Measurements from ENCODE around the gene KMT2A. TPM values are rescaled to one million over a fixed set of nuclear protein-coding genes. Genes with fewer than 3 reads are reported as not detected.

The KMT2A gene
- total and polyA plus RNA-seq, 10 of the 15 experiments (the other 5 are each of a cell fraction or from before 2014, with no cell fraction given): 6.1 to 56.9 (median 25.4) TPM

DNA sequence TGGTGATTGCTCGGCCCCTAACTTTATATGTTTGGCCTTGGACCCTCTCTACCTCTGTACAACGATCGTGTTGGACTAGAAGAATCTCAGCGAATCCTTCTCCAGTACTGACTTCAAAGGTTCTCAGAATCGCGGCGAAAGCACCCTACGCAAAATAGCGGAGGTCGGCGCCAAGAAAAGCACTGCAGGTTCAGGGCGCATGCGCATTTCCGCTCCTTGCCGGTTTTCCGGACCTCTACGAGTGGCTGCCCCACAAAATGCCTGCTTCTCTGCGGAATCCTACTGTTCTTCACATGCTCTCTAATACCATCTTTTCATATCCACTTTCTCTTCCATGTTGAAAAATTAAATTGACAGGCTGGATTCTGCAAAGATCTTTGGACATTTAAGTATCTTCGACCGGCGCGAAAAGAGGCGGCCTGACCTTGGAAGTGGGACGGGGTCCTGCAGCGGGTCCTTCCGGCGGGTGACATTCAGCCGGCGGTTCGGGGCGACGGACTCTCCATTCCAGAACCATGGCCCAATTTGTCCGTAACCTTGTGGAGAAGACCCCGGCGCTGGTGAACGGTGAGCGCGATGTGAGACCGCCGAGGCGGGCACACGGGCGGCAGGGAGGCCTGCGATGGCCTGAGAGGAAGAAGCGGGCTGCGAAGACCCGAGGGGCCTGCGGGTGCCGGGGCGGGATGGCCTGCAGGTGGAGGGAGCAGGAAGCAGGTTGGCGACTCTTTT is 35.0 kb upstream of the KMT2A start, which contains the start of gene ATP5MG (continued):
- TF ChIP-seq NFIC (IDR thresholded peaks at IDR 0.05; ENCODE audit: low read depth, low read length): no peak
- TF ChIP-seq ZBTB11 (CRISPR knock-in tag; IDR thresholded peaks at IDR 0.05): no peak
- TF ChIP-seq TCF12 (IDR thresholded peaks at IDR 0.05; ENCODE audit: low read depth, low read length): no peak
- TF ChIP-seq, protein P1, sequence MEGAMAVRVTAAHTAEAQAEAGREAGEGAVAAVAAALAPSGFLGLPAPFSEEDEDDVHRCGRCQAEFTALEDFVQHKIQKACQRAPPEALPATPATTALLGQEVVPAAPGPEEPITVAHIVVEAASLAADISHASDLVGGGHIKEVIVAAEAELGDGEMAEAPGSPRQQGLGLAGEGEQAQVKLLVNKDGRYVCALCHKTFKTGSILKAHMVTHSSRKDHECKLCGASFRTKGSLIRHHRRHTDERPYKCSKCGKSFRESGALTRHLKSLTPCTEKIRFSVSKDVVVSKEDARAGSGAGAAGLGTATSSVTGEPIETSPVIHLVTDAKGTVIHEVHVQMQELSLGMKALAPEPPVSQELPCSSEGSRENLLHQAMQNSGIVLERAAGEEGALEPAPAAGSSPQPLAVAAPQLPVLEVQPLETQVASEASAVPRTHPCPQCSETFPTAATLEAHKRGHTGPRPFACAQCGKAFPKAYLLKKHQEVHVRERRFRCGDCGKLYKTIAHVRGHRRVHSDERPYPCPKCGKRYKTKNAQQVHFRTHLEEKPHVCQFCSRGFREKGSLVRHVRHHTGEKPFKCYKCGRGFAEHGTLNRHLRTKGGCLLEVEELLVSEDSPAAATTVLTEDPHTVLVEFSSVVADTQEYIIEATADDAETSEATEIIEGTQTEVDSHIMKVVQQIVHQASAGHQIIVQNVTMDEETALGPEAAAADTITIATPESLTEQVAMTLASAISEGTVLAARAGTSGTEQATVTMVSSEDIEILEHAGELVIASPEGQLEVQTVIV (IDR thresholded peaks at IDR 0.05; ENCODE audit: borderline replicate concordance, partially characterized antibody): no peak
- peak; percentile 58 for TF ChIP-seq NRF1 (conservative IDR thresholded peaks at IDR 0.05; ENCODE audit: low read depth, low read length)
- peak; percentile 92 for TF ChIP-seq KLF5 (IDR thresholded peaks at IDR 0.05; ENCODE audit: partially characterized antibody)
- TF ChIP-seq NFYB (IDR thresholded peaks at IDR 0.05; ENCODE audit: insufficient read depth, low read depth, low read length): no peak
- TF ChIP-seq RAD51 (IDR thresholded peaks at IDR 0.05): no peak
- TF ChIP-seq PAX8 (IDR thresholded peaks at IDR 0.05): no peak
- TF ChIP-seq, protein P2, sequence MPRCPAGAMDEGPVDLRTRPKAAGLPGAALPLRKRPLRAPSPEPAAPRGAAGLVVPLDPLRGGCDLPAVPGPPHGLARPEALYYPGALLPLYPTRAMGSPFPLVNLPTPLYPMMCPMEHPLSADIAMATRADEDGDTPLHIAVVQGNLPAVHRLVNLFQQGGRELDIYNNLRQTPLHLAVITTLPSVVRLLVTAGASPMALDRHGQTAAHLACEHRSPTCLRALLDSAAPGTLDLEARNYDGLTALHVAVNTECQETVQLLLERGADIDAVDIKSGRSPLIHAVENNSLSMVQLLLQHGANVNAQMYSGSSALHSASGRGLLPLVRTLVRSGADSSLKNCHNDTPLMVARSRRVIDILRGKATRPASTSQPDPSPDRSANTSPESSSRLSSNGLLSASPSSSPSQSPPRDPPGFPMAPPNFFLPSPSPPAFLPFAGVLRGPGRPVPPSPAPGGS (IDR thresholded peaks at IDR 0.05; ENCODE audit: borderline replicate concordance, insufficient read depth, low read depth, low read length, poor library complexity, severe bottlenecking): no peak
- TF ChIP-seq ZBED1 (IDR thresholded peaks at IDR 0.05; ENCODE audit: borderline replicate concordance): no peak
- TF ChIP-seq, protein P3, sequence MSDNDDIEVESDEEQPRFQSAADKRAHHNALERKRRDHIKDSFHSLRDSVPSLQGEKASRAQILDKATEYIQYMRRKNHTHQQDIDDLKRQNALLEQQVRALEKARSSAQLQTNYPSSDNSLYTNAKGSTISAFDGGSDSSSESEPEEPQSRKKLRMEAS (IDR thresholded peaks at IDR 0.05; ENCODE audit: low read depth, low read length): no peak
- no peak for TF ChIP-seq WRNIP1 (IDR thresholded peaks at IDR 0.05; ENCODE audit: borderline replicate concordance, low read depth, low read length)
- TF ChIP-seq SRF (IDR thresholded peaks at IDR 0.05; ENCODE audit: low read depth in 2 of 2, low read length in 2 of 2): no peak
- no peak for TF ChIP-seq NFXL1 (IDR thresholded peaks at IDR 0.05; ENCODE audit: borderline replicate concordance)
- TF ChIP-seq BHLHE40 (IDR thresholded peaks at IDR 0.05; ENCODE audit: borderline replicate concordance in 1 of 2, low read depth in 2 of 2, low read length in 1 of 2): peak; percentile 6 to 24; a peak in 2 of 4 replicates
- TF ChIP-seq NR2F1 (conservative IDR thresholded peaks at IDR 0.05): no peak
- no peak for TF ChIP-seq MEF2A (IDR thresholded peaks at IDR 0.05; ENCODE audit: insufficient read depth, low read depth, low read length)
- TF ChIP-seq IRF3 (IDR thresholded peaks at IDR 0.05): no peak
- peak; percentile 70 for TF ChIP-seq MXI1 (IDR thresholded peaks at IDR 0.05; ENCODE audit: low read depth, low read length)
